Natural killer cell treated with Interleukin-12 subunit alpha and Interleukin-12 subunit beta and Interleukin-15 and Interleukin-18, amount 100 ng/mL, for 72 hours (primary cell): ENCODE data around the gene TCP11L2. TPM values are rescaled to one million over a fixed set of nuclear protein-coding genes. Genes with fewer than 3 reads are reported as not detected.
"Not testable (repeated sequence)": the region's sequence is repeated elsewhere in the genome, so short reads cannot be mapped to it uniquely, and the experiment has no call there.

ENCODE experiments used
- ATAC-seq, 2 donors: fragments of 150-1000 bp; cut with Tn5 transposase in 1 of 2; sonication (Bioruptor Pico), chemical (Tn5 transposase) in 1 of 2; 2 replicates each; pipeline ENCODE4 v1.10.0; 2021
- DNase-seq: peaks from one replicate; pipeline ENCODE4 v3.0.0; 2022; ENCODE audit warnings: low spot score
- H3K27ac Mint-ChIP-seq, 2 donors: 1 replicate in 1 of 2; 2 replicates in 1 of 2; pipeline ENCODE4 v1.8.0; 2022; ENCODE audit warnings: mixed read lengths in 2 of 2, mild to moderate bottlenecking in 1 of 2, moderate library complexity in 1 of 2
- H3K27me3 Mint-ChIP-seq, 2 donors: 1 replicate in 1 of 2; 2 replicates in 1 of 2; pipeline ENCODE4 v1.8.0; 2022; ENCODE audit warnings: mixed read lengths in 2 of 2
- H3K36me3 Mint-ChIP-seq: one replicate; pipeline ENCODE4 v1.8.0; 2022; ENCODE audit warnings: mixed read lengths
- H3K4me1 Mint-ChIP-seq, 2 donors: 1 replicate in 1 of 2; 2 replicates in 1 of 2; pipeline ENCODE4 v1.8.0; 2022; ENCODE audit warnings: low read depth in 2 of 2, mixed read lengths in 2 of 2, mild to moderate bottlenecking in 1 of 2
- H3K4me3 Mint-ChIP-seq: one replicate; pipeline ENCODE4 v1.8.0; 2022; ENCODE audit warnings: mixed read lengths
- H3K9me3 Mint-ChIP-seq: 2 replicates; pipeline ENCODE4 v1.8.0; 2022; ENCODE audit warnings: mixed read lengths
- total RNA-seq, 2 donors: library from RNA; stranded (reverse); gene quantifications; one replicate each; pipeline ENCODE4 v1.2.3, GENCODE V29; 2022

Gene TCP11L2
- total RNA-seq, 2 donors from 2014 or later, result 3.5 to 5.8 TPM

GRCh38 chr12:106304001-106304421 is 1.5 kb downstream of the TCP11L2 start:
- ATAC-seq (no peak), DNase-seq (no peak)
- Mint-ChIP-seq H3K9me3 (no peaks in the 10 kb centered on the region), H3K4me3 (peak overlapping the region; percentile 49), H3K4me1 (peaks cover 32 to 33% of the 10 kb centered on the region in 2 donors), H3K27ac (peak overlapping the region; percentile 92 to 98), H3K36me3 (no peaks in the 10 kb centered on the region), H3K27me3 (no peaks in the 10 kb centered on the region)

- H3K27ac Mint-ChIP-seq, result peak overlapping the region; percentile 92 to 98
- no peaks in the 10 kb centered on the region for H3K9me3 Mint-ChIP-seq
- H3K4me3 Mint-ChIP-seq, result no peak overlapping the region
- H3K4me1 Mint-ChIP-seq, result peaks cover 33 to 36% of the 10 kb centered on the region in 2 donors
- no peak for ATAC-seq
- no peaks in the 10 kb centered on the region for H3K36me3 Mint-ChIP-seq
- no peak for DNase-seq
- H3K27me3 Mint-ChIP-seq, result no peaks in the 10 kb centered on the region
These were observed 2.3 kb downstream of the TCP11L2 start for GRCh38 chr12:106304797-106305196.

GRCh38 chr12:106305376-106305775 is 2.8 kb downstream of the TCP11L2 start:
- H3K36me3 Mint-ChIP-seq, result no peaks in the 10 kb centered on the region
- H3K4me3 Mint-ChIP-seq, result no peak overlapping the region
- DNase-seq (no peak), ATAC-seq (no peak)
- H3K27ac Mint-ChIP-seq, result peak overlapping the region in 1 of 2 donors; percentile 92
- H3K9me3 Mint-ChIP-seq, result no peaks in the 10 kb centered on the region
- H3K27me3 Mint-ChIP-seq, result no peaks in the 10 kb centered on the region
- H3K4me1 Mint-ChIP-seq, result peaks cover 33 to 39% of the 10 kb centered on the region in 2 donors

GRCh38 chr12:106307181-106307580 is 4.6 kb downstream of the TCP11L2 start:
- no peak overlapping the region for H3K27ac Mint-ChIP-seq
- no peak for DNase-seq
- H3K4me1 Mint-ChIP-seq, result peaks cover 28 to 38% of the 10 kb centered on the region in 2 donors
- H3K4me3 Mint-ChIP-seq, result no peak overlapping the region
- no peak for ATAC-seq
- H3K36me3 Mint-ChIP-seq, result no peaks in the 10 kb centered on the region
- H3K9me3 Mint-ChIP-seq, result no peaks in the 10 kb centered on the region
- H3K27me3 Mint-ChIP-seq, result no peaks in the 10 kb centered on the region

GRCh38 chr12:106308121-106308520 is 5.6 kb downstream of the TCP11L2 start:
- H3K36me3 Mint-ChIP-seq, result no peaks in the 10 kb centered on the region
- no peak for DNase-seq

GRCh38 chr12:106308611-106309010 is 6.1 kb downstream of the TCP11L2 start:
- peaks cover 25 to 38% of the 10 kb centered on the region in 2 donors for H3K4me1 Mint-ChIP-seq
- no peak for ATAC-seq
- DNase-seq, result no peak

More at GRCh38 chr12:106308121-106308520, 5.6 kb downstream of the TCP11L2 start:
- no peaks in the 10 kb centered on the region for H3K27me3 Mint-ChIP-seq
- no peak overlapping the region for H3K4me3 Mint-ChIP-seq
- H3K4me1 Mint-ChIP-seq, result peaks cover 28 to 38% of the 10 kb centered on the region in 2 donors
- no peak for ATAC-seq
- no peaks in the 10 kb centered on the region for H3K9me3 Mint-ChIP-seq
- no peak overlapping the region for H3K27ac Mint-ChIP-seq

GRCh38 chr12:106309671-106310505 is 7.4 kb downstream of the TCP11L2 start:
- no peaks in the 10 kb centered on the region for H3K9me3 Mint-ChIP-seq
- H3K4me3 Mint-ChIP-seq, result no peak overlapping the region
- no peak for DNase-seq
- no peak for ATAC-seq
- no peaks in the 10 kb centered on the region for H3K36me3 Mint-ChIP-seq
- no peaks in the 10 kb centered on the region for H3K27me3 Mint-ChIP-seq
- H3K4me1 Mint-ChIP-seq, result peaks cover 14 to 28% of the 10 kb centered on the region in 2 donors
- H3K27ac Mint-ChIP-seq, result no peak overlapping the region

More at GRCh38 chr12:106308611-106309010, 6.1 kb downstream of the TCP11L2 start:
- Mint-ChIP-seq H3K36me3 (no peaks in the 10 kb centered on the region), H3K27ac (no peak overlapping the region), H3K9me3 (no peaks in the 10 kb centered on the region), H3K27me3 (no peaks in the 10 kb centered on the region), H3K4me3 (no peak overlapping the region)

- H3K27ac Mint-ChIP-seq, result no peak overlapping the region
These were observed 8.2 kb downstream of the TCP11L2 start for GRCh38 chr12:106310687-106311086.

GRCh38 chr12:106311139-106311538 is 8.6 kb downstream of the TCP11L2 start:
- peak overlapping the region; percentile 12 for H3K4me3 Mint-ChIP-seq
- ATAC-seq, result no peak
- H3K4me1 Mint-ChIP-seq, result peaks cover 8 to 21% of the 10 kb centered on the region in 2 donors
- H3K27me3 Mint-ChIP-seq, result no peaks in the 10 kb centered on the region
- DNase-seq, result no peak
- peaks cover 4% of the 10 kb centered on the region for H3K36me3 Mint-ChIP-seq
- no peaks in the 10 kb centered on the region for H3K9me3 Mint-ChIP-seq
- peak overlapping the region; percentile 23 to 61 for H3K27ac Mint-ChIP-seq

More at GRCh38 chr12:106310687-106311086, 8.2 kb downstream of the TCP11L2 start:
- DNase-seq (no peak), ATAC-seq (no peak)
- Mint-ChIP-seq H3K9me3 (no peaks in the 10 kb centered on the region), H3K4me1 (peaks cover 8 to 22% of the 10 kb centered on the region in 2 donors), H3K36me3 (peaks cover 4% of the 10 kb centered on the region), H3K4me3 (no peak overlapping the region), H3K27me3 (no peaks in the 10 kb centered on the region)

GRCh38 chr12:106313413-106313812 is 10.9 kb downstream of the TCP11L2 start:
- not testable (repeated sequence) for H3K27ac Mint-ChIP-seq, ATAC-seq, DNase-seq, H3K9me3 Mint-ChIP-seq, H3K36me3 Mint-ChIP-seq, H3K27me3 Mint-ChIP-seq, H3K4me3 Mint-ChIP-seq
- peaks cover 8 to 17% of the 10 kb centered on the region in 2 donors for H3K4me1 Mint-ChIP-seq

- H3K4me3 Mint-ChIP-seq, result no peak overlapping the region
- ATAC-seq (no peak), DNase-seq (no peak)
- no peaks in the 10 kb centered on the region for H3K27me3 Mint-ChIP-seq
- no peak overlapping the region for H3K27ac Mint-ChIP-seq
- peaks cover 4% of the 10 kb centered on the region for H3K36me3 Mint-ChIP-seq
- no peaks in the 10 kb centered on the region for H3K9me3 Mint-ChIP-seq
- H3K4me1 Mint-ChIP-seq, result peaks cover 5 to 10% of the 10 kb centered on the region in 2 donors
These were observed 13.0 kb downstream of the TCP11L2 start for GRCh38 chr12:106315523-106315922.

GRCh38 chr12:106317406-106318082 is 15.0 kb downstream of the TCP11L2 start:
- no peaks in the 10 kb centered on the region for H3K9me3 Mint-ChIP-seq
- peaks cover 8% of the 10 kb centered on the region for H3K36me3 Mint-ChIP-seq
- no peak for ATAC-seq

GRCh38 chr12:106321139-106321850 is 18.8 kb downstream of the TCP11L2 start:
- H3K36me3 Mint-ChIP-seq, result peaks cover 16% of the 10 kb centered on the region
- H3K27me3 Mint-ChIP-seq, result no peaks in the 10 kb centered on the region
- DNase-seq (no peak), ATAC-seq (no peak)
- no peak overlapping the region for H3K27ac Mint-ChIP-seq
- H3K9me3 Mint-ChIP-seq, result no peaks in the 10 kb centered on the region
- peaks cover 0 to 5% of the 10 kb centered on the region in 2 donors for H3K4me1 Mint-ChIP-seq
- no peak overlapping the region for H3K4me3 Mint-ChIP-seq

More at GRCh38 chr12:106317406-106318082, 15.0 kb downstream of the TCP11L2 start:
- no peaks in the 10 kb centered on the region for H3K4me1 Mint-ChIP-seq
- peak overlapping the region in 1 of 2 donors; percentile 14 for H3K27ac Mint-ChIP-seq
- H3K4me3 Mint-ChIP-seq, result no peak overlapping the region
- H3K27me3 Mint-ChIP-seq, result no peaks in the 10 kb centered on the region
- no peak for DNase-seq
